GM21390 (cell line): ENCODE results near the gene ZNF821.
"Not testable (repeated sequence)": the region's sequence is repeated elsewhere in the genome, so short reads cannot be mapped to it uniquely, and the experiment has no call there.

Experiments used
- ATAC-seq: cut with Tn5 transposase; IDR thresholded peaks from one replicate; pipeline ENCODE4 v1.9.1; 2021; ENCODE audit not compliant: unreplicated experiment

The ZNF821 gene

GRCh38 chr16:71863995-71864394 lies 20.0 kb downstream of the ZNF821 start:
- ATAC-seq, result no peak

DNA sequence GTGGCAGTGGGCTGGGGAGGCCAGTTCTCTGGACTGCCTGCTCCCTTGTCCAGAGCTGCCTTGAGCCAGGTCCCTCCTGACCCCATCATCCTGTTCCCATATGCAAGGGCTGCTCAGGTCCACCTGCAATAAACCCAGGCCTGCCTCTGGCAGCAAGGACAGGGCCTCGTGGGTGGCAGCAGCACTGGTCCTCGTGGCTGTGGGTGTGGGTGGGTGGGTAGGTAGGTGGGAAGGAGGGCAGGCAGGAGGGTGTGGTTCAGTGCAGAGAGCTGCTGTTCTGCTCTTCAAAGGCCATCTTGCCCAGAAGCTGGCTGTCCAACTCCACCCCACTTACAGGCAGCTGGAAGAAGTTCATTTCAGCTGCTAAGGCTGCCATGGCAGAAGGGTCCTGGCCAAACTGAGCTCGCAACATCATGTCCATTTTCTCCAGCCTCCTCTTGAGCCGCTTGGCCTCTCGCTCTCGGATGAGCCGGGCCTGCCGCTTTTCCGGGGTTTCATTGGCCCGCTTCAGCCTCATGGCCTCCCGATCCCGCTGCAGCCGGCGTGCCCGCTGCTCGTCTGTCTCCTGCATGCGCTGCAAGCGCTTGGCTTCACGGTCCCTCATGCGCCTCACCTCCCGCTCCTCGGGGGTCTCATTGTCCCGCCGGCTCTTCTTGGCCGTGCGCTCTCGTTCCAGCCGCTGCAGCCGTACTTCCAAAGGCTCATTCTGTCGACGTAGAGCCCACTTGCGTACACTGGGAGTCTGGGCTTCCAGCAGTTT lies 24.0 kb downstream of the ZNF821 start:
- ATAC-seq, result no peak

- no peak for ATAC-seq
Observed at GRCh38 chr16:71855937-71856662, 27.9 kb downstream of the ZNF821 start.

- ATAC-seq, result no peak
Observed at GRCh38 chr16:71854369-71854948, 29.5 kb downstream of the ZNF821 start.

DNA sequence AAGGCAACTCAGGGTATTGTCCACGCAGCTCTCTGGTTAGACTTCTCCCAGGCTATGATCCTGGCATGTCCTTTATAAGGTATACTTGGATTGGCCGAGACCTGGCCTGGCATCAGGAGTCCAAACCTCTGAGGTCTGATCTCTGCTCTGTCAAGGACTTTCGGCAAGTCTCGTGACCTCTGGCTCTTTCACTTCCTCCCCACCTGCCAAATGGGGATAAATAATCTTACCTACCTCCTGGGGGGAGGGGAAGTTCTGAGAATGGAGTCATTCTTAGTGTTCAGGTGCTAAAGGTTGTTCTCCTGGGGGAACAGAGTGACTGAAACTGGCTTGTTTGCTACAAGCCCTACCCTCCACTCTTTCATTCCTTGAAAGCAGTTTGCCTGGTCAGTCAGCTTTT lies 30.6 kb downstream of the ZNF821 start:
- peak; percentile 71 for ATAC-seq

GRCh38 chr16:71852561-71852960 lies 31.4 kb downstream of the ZNF821 start:
- no peak for ATAC-seq

- no peak for ATAC-seq
Observed at GRCh38 chr16:71852158-71852557, 31.8 kb downstream of the ZNF821 start.

DNA sequence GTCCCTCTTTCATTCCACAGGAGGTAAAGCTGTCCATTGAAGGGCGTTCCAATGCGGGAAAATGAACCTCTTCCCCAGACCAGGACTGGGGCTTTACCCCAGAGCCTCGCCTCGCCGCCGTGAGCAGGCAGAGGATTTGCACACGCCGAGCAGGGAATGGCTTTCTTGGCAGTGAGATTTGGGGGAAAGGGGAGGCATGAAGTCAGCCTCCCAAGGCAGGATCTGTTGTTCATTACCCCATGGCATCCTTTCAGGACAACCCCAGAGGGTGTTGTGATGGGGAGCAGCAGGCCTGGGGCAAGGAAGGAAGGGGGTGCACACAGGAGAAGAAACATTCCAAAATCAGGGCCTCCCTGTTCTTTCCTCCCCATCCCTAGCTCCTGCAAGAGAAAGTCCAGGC lies 32.2 kb downstream of the ZNF821 start:
- ATAC-seq, result no peak

DNA sequence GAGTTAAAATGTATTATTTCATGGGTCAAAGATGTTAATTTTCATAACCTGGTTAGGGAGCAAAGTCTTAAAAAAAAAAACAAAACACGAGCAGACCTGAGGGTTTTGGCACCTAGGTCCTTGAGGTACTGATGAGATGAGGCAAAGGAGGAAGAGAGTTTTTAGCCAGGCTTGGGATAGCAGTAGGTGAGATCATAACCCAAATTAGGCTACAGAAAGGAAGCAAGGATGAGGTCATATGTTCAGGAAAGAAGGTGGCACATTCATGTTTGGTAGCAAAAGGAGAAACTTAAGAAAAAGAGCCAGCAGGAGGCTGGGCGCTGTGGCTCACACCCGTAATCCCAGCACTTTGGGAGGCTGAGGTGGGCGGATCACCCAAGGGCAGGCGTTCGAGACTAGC lies 35.4 kb downstream of the ZNF821 start:
- no peak for ATAC-seq

DNA sequence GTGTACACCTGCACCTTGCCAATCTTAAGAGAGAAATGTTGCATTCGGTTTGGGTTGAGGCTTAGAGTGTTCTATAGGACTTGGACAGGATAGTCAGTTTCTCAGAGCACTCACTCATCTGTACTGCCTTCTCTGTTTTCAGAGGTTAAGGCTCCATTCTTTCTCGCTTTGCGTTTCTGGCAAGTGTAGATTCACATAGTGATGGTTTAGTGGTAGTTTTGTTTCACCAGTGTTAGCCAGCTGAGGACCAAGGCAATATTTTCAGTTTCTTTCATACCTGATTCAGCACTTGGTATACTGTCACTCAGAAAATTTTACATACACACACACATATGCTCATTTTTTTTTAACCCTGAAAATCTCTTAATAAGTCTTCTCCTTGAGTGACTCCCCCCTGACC lies 36.9 kb downstream of the ZNF821 start:
- ATAC-seq, result no peak

DNA sequence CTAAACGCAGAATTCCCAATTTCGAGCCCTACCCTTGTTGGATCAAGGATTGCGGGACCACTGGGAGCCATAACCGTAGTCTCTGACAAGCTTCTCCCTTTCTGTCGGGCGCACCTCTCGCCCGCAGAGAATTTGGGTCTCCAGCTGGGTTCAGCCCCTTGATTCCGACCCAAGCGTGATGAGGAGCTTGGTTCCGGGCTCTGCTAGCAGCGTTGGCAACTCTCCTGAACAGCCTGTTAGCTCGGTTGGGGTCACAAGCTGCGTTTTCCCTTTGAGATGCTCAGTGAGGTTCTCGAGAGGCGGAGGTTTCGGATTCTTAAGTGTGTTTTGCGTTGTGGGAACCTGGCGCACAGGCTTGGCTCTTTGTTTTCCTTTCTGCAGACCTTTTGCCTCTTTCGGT lies 37.6 kb downstream of the ZNF821 start:
- ATAC-seq, result no peak

- ATAC-seq, result peak; percentile 60
Observed at GRCh38 chr16:71845639-71846430, 38.1 kb downstream of the ZNF821 start, which contains the start of gene ATXN1L. TSS of gene ATXN1L (plus strand) at chr16:71845976. CDS start at chr16:71849741, 3,765 bp downstream.

DNA sequence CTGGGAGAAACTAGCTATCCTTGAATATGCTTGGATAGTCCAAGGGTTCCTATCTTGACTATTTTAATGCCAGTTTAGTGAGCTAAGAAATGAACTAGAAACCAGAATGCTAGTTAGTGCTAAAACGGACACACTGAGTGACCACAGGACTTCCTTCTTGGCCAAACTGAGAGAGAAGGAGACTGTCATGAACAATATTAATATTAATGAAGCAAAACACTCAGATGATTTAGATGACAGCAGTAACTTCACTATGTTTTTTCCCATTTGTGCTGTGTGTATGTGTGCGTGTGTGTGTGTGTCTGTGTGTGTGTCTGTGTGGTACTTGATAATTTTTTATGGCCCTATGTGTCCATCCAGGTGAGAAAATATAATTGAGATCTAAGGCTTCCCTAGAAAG lies 40.4 kb downstream of the ZNF821 start:
- ATAC-seq, result no peak

GRCh38 chr16:71840052-71840451 lies 43.9 kb downstream of the ZNF821 start:
- ATAC-seq, result no peak

DNA sequence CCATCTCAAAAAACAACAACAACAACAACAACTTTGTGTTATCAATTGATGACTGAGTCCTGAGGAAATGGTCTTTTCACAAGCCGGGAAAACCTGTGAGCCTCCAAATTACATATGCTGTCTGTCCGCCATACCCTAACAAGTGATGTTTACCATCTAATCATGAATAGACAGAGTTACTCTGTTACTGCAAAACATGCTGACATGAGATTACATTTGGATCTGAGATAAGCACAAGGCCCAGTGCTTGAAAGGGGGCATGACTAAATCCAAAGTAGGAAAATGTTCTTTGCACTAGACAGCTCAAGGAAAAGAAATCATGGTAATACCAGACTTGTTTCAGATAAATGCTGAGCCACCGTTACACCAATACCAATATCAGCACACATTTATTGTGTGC lies 46.8 kb downstream of the ZNF821 start:
- no peak for ATAC-seq

DNA sequence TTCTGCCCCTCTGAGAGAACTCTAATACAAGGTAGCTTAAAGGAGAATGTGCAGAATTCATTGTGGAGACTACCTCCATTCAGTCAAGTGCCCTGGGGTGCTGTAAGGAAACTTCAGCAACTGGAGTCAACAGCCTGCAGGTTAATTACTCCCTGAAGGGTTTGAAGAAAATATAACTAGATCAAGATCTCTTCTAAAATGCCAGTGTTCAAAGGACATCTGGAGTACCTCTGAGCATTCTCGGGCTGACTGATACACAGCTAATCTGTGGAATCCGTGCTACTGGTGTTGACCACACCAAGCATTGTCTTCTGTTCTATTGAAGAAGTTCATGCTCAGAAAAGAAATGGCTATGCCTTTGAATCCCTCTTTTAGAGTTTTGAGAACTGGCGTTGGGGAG lies 49.7 kb downstream of the ZNF821 start:
- no peak for ATAC-seq

DNA sequence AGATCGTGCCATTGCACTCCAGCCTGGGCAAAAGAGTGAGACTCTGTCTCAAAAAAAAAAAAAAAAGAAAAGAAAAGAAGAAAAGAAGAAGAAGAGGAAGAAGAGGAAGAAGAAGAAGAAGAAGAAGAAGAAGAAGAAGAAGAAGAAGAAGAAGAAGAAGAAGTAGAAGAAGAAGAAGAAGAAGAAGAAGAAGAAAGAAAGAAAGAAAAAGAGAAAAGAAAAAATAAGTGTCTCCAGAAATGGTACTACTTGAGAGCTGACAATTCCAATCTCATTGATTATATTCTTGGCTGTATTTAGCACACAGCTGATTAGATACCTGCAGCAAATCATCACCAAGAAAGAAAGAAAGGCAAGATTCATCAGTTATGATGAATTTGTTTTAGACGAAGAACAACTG lies 51.9 kb downstream of the ZNF821 start:
- not testable (repeated sequence) for ATAC-seq

- not testable (repeated sequence) for ATAC-seq
Observed at GRCh38 chr16:71831698-71832097, 52.3 kb downstream of the ZNF821 start.

GRCh38 chr16:71830359-71830758 lies 53.6 kb downstream of the ZNF821 start:
- ATAC-seq, result no peak

- ATAC-seq, result no peak
Observed at GRCh38 chr16:71826533-71827017, 57.4 kb downstream of the ZNF821 start.

DNA sequence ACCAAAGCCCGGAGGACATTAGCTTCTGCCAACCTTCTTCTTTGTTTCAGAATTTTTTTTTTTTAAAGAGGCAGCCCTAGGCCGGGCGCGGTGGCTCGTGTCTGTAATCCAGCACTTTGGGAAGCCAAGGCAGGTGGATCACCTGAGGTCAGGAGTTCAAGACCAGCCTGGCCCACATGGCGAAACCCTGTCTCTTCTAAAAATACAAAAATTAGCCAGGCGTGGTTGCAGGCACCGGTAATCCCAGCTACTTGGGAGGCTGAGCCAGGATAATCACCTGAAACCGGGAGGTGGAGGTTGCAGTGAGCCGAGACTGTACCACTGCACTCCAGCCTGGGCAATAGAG lies 66.9 kb downstream of the ZNF821 start:
- ATAC-seq, result peak; percentile 8
